ENCODE data around the gene FOSB. TPM values are rescaled to one million over a fixed set of nuclear protein-coding genes. Genes with fewer than 3 reads are reported as not detected.

The FOSB gene
- polyA plus RNA-seq, 1 donor from 2014 or later: 2.1 TPM

DNA sequence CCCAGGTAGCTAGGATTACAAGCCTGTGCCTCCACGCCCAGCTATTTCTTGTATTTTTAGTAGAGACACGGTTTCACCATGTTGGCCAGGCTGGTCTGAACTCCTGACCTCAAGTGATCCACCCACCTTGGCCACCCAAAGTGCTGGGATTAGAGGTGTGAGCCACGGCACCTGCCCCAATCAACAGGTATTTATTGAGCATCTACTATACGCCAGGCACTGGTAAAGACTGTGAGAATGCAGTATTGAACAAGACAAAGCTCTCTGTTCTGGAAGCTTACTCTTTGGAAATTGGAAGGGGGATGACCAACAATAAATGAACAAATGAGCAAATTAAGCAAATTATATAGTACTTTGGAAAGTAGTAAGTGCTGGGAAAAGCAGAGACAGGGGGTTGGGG lies 22.7 kb upstream of the FOSB start:
- no peak overlapping the region for H2AFZ ChIP-seq (ENCODE audit: low read depth, low read length)
- TF ChIP-seq SMC3 (conservative IDR thresholded peaks at IDR 0.05; ENCODE audit: poor library complexity): no peak
- TF ChIP-seq MXI1 (conservative IDR thresholded peaks at IDR 0.05; ENCODE audit: poor library complexity, severe bottlenecking): no peak
- no peak for TF ChIP-seq TAF1 (IDR thresholded peaks at IDR 0.05; ENCODE audit: low read depth)
- TF ChIP-seq, protein P1, sequence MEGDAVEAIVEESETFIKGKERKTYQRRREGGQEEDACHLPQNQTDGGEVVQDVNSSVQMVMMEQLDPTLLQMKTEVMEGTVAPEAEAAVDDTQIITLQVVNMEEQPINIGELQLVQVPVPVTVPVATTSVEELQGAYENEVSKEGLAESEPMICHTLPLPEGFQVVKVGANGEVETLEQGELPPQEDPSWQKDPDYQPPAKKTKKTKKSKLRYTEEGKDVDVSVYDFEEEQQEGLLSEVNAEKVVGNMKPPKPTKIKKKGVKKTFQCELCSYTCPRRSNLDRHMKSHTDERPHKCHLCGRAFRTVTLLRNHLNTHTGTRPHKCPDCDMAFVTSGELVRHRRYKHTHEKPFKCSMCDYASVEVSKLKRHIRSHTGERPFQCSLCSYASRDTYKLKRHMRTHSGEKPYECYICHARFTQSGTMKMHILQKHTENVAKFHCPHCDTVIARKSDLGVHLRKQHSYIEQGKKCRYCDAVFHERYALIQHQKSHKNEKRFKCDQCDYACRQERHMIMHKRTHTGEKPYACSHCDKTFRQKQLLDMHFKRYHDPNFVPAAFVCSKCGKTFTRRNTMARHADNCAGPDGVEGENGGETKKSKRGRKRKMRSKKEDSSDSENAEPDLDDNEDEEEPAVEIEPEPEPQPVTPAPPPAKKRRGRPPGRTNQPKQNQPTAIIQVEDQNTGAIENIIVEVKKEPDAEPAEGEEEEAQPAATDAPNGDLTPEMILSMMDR (IDR thresholded peaks at IDR 0.05; ENCODE audit: poor library complexity, severe bottlenecking): no peak
- TF ChIP-seq EZH2 (IDR thresholded peaks at IDR 0.05; ENCODE audit: borderline replicate concordance, insufficient read depth, low read length, poor library complexity, severe bottlenecking): no peak
- TF ChIP-seq POLR2AphosphoS5 (IDR thresholded peaks at IDR 0.05): no peak
- TF ChIP-seq, protein P2, sequence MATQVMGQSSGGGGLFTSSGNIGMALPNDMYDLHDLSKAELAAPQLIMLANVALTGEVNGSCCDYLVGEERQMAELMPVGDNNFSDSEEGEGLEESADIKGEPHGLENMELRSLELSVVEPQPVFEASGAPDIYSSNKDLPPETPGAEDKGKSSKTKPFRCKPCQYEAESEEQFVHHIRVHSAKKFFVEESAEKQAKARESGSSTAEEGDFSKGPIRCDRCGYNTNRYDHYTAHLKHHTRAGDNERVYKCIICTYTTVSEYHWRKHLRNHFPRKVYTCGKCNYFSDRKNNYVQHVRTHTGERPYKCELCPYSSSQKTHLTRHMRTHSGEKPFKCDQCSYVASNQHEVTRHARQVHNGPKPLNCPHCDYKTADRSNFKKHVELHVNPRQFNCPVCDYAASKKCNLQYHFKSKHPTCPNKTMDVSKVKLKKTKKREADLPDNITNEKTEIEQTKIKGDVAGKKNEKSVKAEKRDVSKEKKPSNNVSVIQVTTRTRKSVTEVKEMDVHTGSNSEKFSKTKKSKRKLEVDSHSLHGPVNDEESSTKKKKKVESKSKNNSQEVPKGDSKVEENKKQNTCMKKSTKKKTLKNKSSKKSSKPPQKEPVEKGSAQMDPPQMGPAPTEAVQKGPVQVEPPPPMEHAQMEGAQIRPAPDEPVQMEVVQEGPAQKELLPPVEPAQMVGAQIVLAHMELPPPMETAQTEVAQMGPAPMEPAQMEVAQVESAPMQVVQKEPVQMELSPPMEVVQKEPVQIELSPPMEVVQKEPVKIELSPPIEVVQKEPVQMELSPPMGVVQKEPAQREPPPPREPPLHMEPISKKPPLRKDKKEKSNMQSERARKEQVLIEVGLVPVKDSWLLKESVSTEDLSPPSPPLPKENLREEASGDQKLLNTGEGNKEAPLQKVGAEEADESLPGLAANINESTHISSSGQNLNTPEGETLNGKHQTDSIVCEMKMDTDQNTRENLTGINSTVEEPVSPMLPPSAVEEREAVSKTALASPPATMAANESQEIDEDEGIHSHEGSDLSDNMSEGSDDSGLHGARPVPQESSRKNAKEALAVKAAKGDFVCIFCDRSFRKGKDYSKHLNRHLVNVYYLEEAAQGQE (IDR thresholded peaks at IDR 0.05; ENCODE audit: borderline replicate concordance): no peak
- TF ChIP-seq RAD21 (conservative IDR thresholded peaks at IDR 0.05): no peak
- no peak for TF ChIP-seq EP300 (conservative IDR thresholded peaks at IDR 0.05; ENCODE audit: poor library complexity, severe bottlenecking)
- no peak overlapping the region for H3K4me2 ChIP-seq (ENCODE audit: low read length)
- H3K27ac ChIP-seq (ENCODE audit: low read length): no peak overlapping the region
- H3K9me2 ChIP-seq (ENCODE audit: insufficient read depth, low read length): no peaks in the 10 kb centered on the region
- H3K4me3 ChIP-seq (ENCODE audit: low read length): no peak overlapping the region
- H3K36me3 ChIP-seq (ENCODE audit: insufficient read depth, low read length): no peaks in the 10 kb centered on the region
- H3K9me3 ChIP-seq (ENCODE audit: low read length): no peaks in the 10 kb centered on the region
- no peaks in the 10 kb centered on the region for H4K20me1 ChIP-seq (ENCODE audit: insufficient read depth)
- no peaks in the 10 kb centered on the region for H3F3A ChIP-seq (ENCODE audit: insufficient read depth, low read length, poor library complexity, severe bottlenecking)
- no peaks in the 10 kb centered on the region for H3K27me3 ChIP-seq (ENCODE audit: insufficient read depth, low read depth, low read length)
- H3K79me2 ChIP-seq (replicated peaks; ENCODE audit: insufficient read depth, low read length): no peaks in the 10 kb centered on the region
- H3K9ac ChIP-seq (ENCODE audit: low read length): no peak overlapping the region

DNA sequence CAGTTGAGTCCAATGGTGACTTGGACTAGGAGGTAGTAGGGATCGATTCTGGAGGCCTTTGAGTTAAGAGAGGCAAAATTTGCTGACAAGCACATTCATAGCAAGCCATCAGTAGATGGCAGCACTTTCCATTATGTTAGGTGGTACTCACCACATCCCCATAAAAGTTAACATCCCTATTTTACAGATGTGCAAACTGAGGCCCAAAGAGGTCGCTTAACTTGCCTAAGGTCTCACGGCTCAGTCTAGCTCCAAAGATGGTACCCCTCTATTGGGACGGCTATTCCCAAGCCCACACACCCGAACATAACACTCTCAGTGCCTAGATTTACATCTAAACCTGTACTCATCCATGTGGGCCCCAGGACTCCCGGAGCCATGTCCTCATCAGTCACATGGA lies 21.5 kb upstream of the FOSB start:
- Histone ChIP-seq H3K4me2 (ENCODE audit: low read length) (no peak overlapping the region), H3K4me3 (ENCODE audit: low read length) (no peak overlapping the region), H3K79me2 (replicated peaks; ENCODE audit: insufficient read depth, low read length) (no peaks in the 10 kb centered on the region), H3K9me3 (ENCODE audit: low read length) (no peaks in the 10 kb centered on the region), H3K27me3 (ENCODE audit: insufficient read depth, low read depth, low read length) (no peaks in the 10 kb centered on the region), H3K27ac (ENCODE audit: low read length) (no peak overlapping the region), H3K36me3 (ENCODE audit: insufficient read depth, low read length) (no peaks in the 10 kb centered on the region), H3K9me2 (ENCODE audit: insufficient read depth, low read length) (no peaks in the 10 kb centered on the region), H3F3A (ENCODE audit: insufficient read depth, low read length, poor library complexity, severe bottlenecking) (no peaks in the 10 kb centered on the region), H4K20me1 (ENCODE audit: insufficient read depth) (no peaks in the 10 kb centered on the region), H2AFZ (ENCODE audit: low read depth, low read length) (no peak overlapping the region), H3K9ac (ENCODE audit: low read length) (no peak overlapping the region)
- no peak for TF ChIP-seq RAD21 (conservative IDR thresholded peaks at IDR 0.05)
- no peak for TF ChIP-seq EP300 (conservative IDR thresholded peaks at IDR 0.05; ENCODE audit: poor library complexity, severe bottlenecking)
- TF ChIP-seq SMC3 (conservative IDR thresholded peaks at IDR 0.05; ENCODE audit: poor library complexity): no peak
- TF ChIP-seq, protein P1 (IDR thresholded peaks at IDR 0.05; ENCODE audit: poor library complexity, severe bottlenecking): peak; percentile 44
- TF ChIP-seq MXI1 (conservative IDR thresholded peaks at IDR 0.05; ENCODE audit: poor library complexity, severe bottlenecking): no peak
